ENCODE results near the gene FOXP4. TPM values are rescaled to one million over a fixed set of nuclear protein-coding genes. Genes with fewer than 3 reads are reported as not detected.

Gene FOXP4
- polyA plus RNA-seq, 1 experiment = 1.9 TPM

- ChIA-PET CTCF (interaction anchor here (0.6 to 1.1 kb wide), 2 partner anchors 47 to 58 kb away, joined by 3 to 4 read pairs; no protein-coding TSS in a partner anchor), POLR2A (no interaction called here)
- H3K27me3 ChIP-seq (ENCODE audit: control insufficient read depth, insufficient read depth, low read length) = peaks cover 80% of the 10 kb centered on the region
- H3K27ac ChIP-seq (ENCODE audit: low read depth, low read length) = no peak overlapping the region
- H3K4me3 ChIP-seq (ENCODE audit: low read depth, low read length) = no peak overlapping the region
- TF ChIP-seq CTCF (IDR thresholded peaks at IDR 0.05; ENCODE audit: low read depth, low read length) = no peak
- H3K9me3 ChIP-seq (ENCODE audit: control insufficient read depth, insufficient read depth, low read length) = no peaks in the 10 kb centered on the region; the same call in 1 of the 2 replicates
- DNase-seq (ENCODE audit: low read depth, low spot score) = no peak
Observed at GRCh38 chr6:41637194-41638001, 91.2 kb downstream of the FOXP4 start.

GRCh38 chr6:41638002-41638934, 92.1 kb downstream of the FOXP4 start, which contains the start of gene MDFI:
MDFI (plus strand) TSS chr6:41638468; CDS start chr6:41638750, 282 bp downstream.
- DNase-seq (ENCODE audit: low read depth, low spot score) = no peak
- no peak for TF ChIP-seq CTCF (IDR thresholded peaks at IDR 0.05; ENCODE audit: low read depth, low read length)
- Histone ChIP-seq H3K27me3 (ENCODE audit: control insufficient read depth, insufficient read depth, low read length) (peaks cover 82% of the 10 kb centered on the region), H3K9me3 (ENCODE audit: control insufficient read depth, insufficient read depth, low read length) (no peaks in the 10 kb centered on the region; the same call in 1 of the 2 replicates), H3K27ac (ENCODE audit: low read depth, low read length) (no peak within 1 kb of the TSS), H3K4me3 (ENCODE audit: low read depth, low read length) (no peak within 1 kb of the TSS; the same call in 1 of the 2 replicates)
- ChIA-PET POLR2A (no interaction called here), CTCF (interaction anchor here (0.6 kb wide), 1 partner anchor 38 kb away, joined by 3 read pairs; no protein-coding TSS in a partner anchor)

GRCh38 chr6:41638935-41639808, 93.0 kb downstream of the FOXP4 start:
- no peak for DNase-seq (ENCODE audit: low read depth, low spot score)
- ChIA-PET CTCF (interaction anchor here (0.6 kb wide), 1 partner anchor 39 kb away, joined by 3 read pairs; no protein-coding TSS in a partner anchor), POLR2A (interaction anchor here (0.6 kb wide), 1 partner anchor 59 kb away, joined by 4 read pairs; no protein-coding TSS in a partner anchor)
- no peak overlapping the region for H3K27ac ChIP-seq (ENCODE audit: low read depth, low read length)
- H3K4me3 ChIP-seq (ENCODE audit: low read depth, low read length) = no peak overlapping the region
- peaks cover 83% of the 10 kb centered on the region for H3K27me3 ChIP-seq (ENCODE audit: control insufficient read depth, insufficient read depth, low read length)
- H3K9me3 ChIP-seq (ENCODE audit: control insufficient read depth, insufficient read depth, low read length) = no peaks in the 10 kb centered on the region; the same call in 1 of the 2 replicates
- TF ChIP-seq CTCF (IDR thresholded peaks at IDR 0.05; ENCODE audit: low read depth, low read length) = no peak

- CTCF ChIA-PET = no interaction called here
- Histone ChIP-seq H3K9me3 (ENCODE audit: control insufficient read depth, insufficient read depth, low read length) (no peaks in the 10 kb centered on the region; the same call in 1 of the 2 replicates), H3K4me3 (ENCODE audit: low read depth, low read length) (no peak overlapping the region), H3K27me3 (ENCODE audit: control insufficient read depth, insufficient read depth, low read length) (peaks cover 81% of the 10 kb centered on the region), H3K27ac (ENCODE audit: low read depth, low read length) (no peak overlapping the region)
- POLR2A ChIA-PET = interaction anchor here (0.6 kb wide), 1 partner anchor 59 kb away, joined by 4 read pairs; no protein-coding TSS in a partner anchor
- DNase-seq (ENCODE audit: low read depth, low spot score) = no peak
- TF ChIP-seq CTCF (IDR thresholded peaks at IDR 0.05; ENCODE audit: low read depth, low read length) = no peak
Observed at GRCh38 chr6:41639809-41640371, 93.7 kb downstream of the FOXP4 start.
